Head of caudate nucleus (tissue), 42 donors: Measurements from ENCODE around the gene CDH4.

Experiments
- DNase-seq, 42 donors: peaks; one replicate each; pipeline versions ENCODE4 v3.0.0 to v3.0.0-alpha.2; 2020 to 2021; ENCODE audit warnings: mixed read lengths in 7 of 42
- intact Hi-C: fragments of 100-400 bp; cut with DNase I; formaldehyde crosslinking; loops from one replicate; pipeline ENCODE4 v1.15.0; 2022

Gene CDH4

GRCh38 chr20:61274326-61274725 is 22.3 kb downstream of the CDH4 start:
- intact Hi-C loops = no loop called here
- no peak for DNase-seq

DNA sequence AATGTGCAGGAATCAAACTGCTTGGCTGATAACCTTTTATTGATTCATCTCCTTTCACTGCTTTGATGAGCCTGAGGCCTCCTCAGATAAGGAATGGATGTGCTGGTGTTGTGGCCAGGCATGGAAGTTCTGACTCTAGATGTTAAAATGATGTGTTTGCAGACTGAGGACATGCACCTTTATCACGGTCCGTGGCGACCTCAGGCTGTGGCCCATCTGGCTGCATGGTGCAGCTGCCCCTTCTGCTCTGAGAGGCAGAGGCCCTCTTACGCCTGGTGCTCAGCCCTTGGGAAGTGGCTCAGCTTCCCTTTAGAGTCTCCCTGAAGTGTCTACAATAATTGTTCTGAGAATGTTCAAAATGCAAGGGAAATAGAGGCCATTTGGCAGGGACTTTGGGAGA is 26.2 kb downstream of the CDH4 start:
- intact Hi-C loops = no loop called here
- no peak for DNase-seq

GRCh38 chr20:61279621-61280150 is 27.6 kb downstream of the CDH4 start:
- DNase-seq = peak in 6 of 42 donors; percentile 26 to 59 (median 44)
- intact Hi-C loops = no loop called here

GRCh38 chr20:61280217-61280980 is 28.3 kb downstream of the CDH4 start:
- DNase-seq = peak in 29 of 42 donors; percentile 24 to 74 (median 51)
- intact Hi-C loops = no loop called here

DNA sequence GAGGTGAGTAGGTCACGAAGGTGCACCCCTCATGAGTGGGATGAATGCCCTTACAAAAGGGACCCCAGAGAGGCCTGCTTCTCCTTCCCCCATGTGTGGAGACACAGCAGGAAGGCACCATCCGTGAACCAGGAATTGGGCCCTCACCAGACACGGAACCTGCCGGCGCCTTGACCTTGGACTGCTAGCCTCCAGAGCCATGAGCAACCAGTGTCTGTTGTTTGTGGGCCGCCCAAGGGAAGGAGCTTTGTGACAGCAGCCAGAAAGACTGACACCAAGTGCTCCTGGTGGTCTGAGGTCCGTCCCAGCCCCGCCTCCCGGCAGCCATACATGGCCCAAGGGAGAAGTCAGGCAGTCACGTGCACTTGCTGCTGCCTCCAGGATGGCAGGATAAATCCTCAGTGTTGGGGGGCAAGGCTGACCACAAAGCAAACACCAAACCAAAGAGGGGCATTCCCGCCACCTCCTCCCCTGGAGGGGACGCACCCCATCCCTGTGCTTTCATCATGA is 29.3 kb downstream of the CDH4 start:
- no peak for DNase-seq
- intact Hi-C loops = no loop called here

DNA sequence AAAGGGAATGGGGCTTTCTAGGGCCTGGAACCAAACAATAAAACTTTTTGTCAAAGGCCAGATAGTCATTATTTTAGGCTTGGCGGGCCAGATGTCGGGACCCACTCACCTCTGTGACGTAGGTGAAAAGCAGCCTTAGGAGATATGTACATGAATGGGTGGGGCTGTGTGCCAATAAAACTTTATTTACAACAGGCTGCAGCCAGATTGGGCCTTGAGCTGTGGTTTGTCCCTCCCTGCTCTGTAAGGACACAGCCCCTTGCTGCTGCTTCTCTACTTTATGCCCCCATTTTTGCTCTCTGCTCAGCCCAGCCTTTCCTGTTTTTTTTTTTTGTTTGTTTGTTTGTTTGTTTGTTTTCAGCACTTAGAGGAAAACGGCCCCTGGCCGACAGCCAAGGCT is 32.7 kb downstream of the CDH4 start:
- intact Hi-C loops = no loop called here
- DNase-seq = no peak

DNA sequence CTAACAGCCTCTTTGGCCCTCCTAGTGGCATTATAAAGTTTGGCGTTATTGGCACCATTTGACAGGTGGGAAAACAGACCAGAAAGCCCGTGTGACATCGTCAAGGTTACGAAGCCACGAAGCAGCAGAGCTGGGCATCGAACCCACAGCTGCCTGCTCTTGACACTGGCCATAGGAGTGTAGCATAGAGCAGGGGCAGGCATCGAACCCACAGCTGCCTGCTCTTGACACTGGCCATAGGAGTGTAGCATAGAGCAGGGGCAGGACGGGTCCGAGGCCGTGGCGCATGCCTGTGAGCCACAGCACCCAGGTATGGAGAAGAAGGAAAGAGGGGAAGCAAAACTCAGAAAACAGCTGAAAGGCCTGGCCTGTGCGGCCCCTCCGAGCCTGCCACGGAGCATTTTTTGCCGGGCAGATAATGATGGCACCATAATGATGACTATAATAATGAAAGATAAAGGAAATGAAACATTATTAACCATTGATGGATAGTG is 33.1 kb downstream of the CDH4 start:
- intact Hi-C loops = no loop called here
- no peak for DNase-seq

DNA sequence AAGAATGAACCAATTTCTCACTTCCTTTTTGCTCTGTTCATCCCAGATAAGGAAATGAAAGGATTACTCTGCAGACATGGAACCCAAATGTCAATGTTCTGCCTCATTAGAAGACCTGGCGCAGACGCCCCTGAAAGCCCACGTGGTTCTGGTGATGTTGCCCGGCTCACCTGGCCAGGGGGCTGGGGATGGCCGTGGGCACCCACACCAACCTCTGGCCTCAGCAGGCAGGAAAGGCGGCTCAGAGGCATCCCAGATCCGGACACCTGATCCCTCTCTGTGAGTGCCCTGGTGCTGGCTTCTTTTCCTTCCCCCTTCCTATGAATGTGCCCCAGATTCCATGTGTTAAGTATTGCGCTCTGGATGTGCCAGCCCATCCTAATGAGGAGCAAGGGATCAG is 33.6 kb downstream of the CDH4 start:
- intact Hi-C loops = no loop called here

GRCh38 chr20:61287583-61288275 is 35.7 kb downstream of the CDH4 start:
- intact Hi-C loops = no loop called here
- DNase-seq = no peak

More for the DNA sequence above, 33.6 kb downstream of the CDH4 start:
- no peak for DNase-seq

DNA sequence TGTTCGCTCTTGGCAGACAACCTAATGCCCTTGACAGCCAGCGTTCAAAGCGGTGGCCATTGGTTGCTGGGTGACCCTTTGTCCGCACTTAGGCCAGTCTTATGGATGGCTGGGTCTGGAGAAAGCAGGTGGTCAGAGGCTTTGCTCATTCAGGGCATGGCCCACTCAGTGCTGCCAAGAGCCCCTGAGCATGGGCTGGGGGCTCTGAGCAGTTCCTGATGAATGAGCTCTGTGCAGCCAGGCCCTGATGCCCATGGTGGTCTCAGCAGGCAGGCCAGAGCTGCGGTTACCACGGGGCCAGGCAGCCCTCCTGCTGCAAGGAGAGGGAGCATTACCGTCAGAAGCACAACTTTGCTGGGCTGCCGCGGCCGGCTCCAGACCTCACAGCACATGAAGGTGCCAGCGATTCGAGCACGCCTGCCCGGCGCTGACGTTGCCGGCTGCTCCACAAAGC is 36.3 kb downstream of the CDH4 start:
- intact Hi-C loops = no loop called here
- peak in 27 of 42 donors; percentile 19 to 73 (median 52) for DNase-seq

- no peak for DNase-seq
- intact Hi-C loops = no loop called here
These were observed 37.1 kb downstream of the CDH4 start for GRCh38 chr20:61289166-61289565.

- no peak for DNase-seq
- intact Hi-C loops = no loop called here
These were observed 38.7 kb downstream of the CDH4 start for GRCh38 chr20:61290721-61291120.

DNA sequence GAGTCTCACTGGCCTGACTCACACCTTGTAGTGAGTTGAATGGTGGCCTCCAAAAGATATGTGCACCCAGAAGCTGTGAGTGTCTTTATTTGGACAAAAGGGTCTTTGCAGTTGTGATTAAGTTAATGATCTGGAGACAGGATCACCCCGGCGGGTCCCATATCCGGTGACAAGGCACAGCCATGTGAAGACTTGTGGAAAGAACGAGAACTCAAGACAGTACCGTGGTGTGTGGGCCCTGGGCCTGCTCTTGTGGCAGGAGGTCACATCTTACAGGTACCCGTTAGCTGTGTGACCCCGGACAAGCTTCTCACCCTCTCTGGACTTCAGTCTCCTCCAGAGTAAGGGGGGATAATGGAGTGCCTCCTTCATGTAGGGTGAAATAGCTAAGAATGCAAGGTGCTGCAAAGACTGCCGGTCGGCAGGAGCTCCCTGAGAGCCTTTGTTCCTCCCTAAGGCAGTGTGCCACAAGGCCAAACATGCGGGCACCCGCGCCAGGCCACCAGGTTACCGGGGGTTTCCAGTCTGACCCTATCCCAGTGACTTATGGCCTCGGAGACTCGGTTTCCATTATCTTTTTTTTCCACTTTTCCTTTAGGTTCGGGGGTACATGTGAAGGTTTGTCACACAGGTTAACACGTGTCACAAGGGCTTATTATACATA is 39.2 kb downstream of the CDH4 start:
- intact Hi-C loops = no loop called here
- DNase-seq = no peak

DNA sequence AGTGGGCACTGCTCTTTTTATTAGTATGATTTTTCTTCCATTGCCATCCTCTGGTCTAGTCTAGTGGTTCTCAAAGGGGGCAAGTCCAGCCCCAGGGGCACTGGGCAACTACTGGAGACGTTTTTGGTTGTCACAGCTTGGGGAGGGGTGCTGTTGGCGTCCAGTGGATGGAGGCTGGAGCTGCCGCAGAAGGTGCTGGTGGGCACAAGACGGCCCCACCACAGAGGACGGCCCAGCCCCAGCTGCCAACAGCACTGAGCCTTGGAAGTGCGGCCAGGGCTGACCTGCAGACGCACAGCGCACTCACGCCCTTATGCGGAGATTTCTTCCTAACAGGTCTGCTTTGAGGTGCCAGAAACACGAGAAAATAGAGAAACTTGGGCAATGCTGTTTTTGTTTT is 40.3 kb downstream of the CDH4 start:
- DNase-seq = no peak
- intact Hi-C loops = no loop called here

- DNase-seq = no peak
- intact Hi-C loops = no loop called here
These were observed 41.0 kb downstream of the CDH4 start for GRCh38 chr20:61292821-61293612.

- DNase-seq = no peak
- intact Hi-C loops = no loop called here
These were observed 41.9 kb downstream of the CDH4 start for GRCh38 chr20:61293951-61294350.

DNA sequence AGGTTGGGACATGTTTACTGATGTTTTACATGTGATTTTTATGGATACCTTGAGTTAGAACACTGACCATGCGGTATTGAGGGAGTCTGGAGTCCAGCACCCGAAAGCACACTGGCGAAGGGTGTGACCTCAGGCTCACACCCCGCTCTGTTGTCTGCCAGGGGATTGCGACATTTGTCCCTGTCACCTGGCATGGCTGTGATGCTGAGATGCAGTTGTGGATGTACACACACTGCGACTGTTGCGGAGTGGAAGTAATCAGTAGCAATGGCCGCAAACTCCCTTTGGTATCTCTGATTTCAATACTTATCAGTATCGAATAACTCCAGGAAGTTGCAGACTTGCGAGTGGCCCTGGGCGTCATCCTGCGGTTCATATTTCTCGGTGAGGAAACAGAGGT is 43.2 kb downstream of the CDH4 start:
- intact Hi-C loops = no loop called here

GRCh38 chr20:61295682-61296628 is 43.9 kb downstream of the CDH4 start:
- no peak for DNase-seq
- intact Hi-C loops = no loop called here

More for the DNA sequence above, 43.2 kb downstream of the CDH4 start:
- no peak for DNase-seq
